AG09309 (cell line): ENCODE measurements around the gene TUBGCP6.

Experiments used
- DNase-seq: peaks from one replicate; pipeline ENCODE4 v3.0.0-alpha.2; 2010; ENCODE audit warnings: low read depth
- H3K4me3 ChIP-seq: 2 replicates; pipeline ENCODE4 v1.5.1; 2011; ENCODE audit warnings: mild to moderate bottlenecking, low read depth, low read length, moderate library complexity; ENCODE audit not compliant: control insufficient read depth
- CTCF ChIP-seq: IDR thresholded peaks from 2 replicates; pipeline ENCODE4 v1.5.1; 2011; ENCODE audit warnings: mild to moderate bottlenecking, low read depth, low read length, inconsistent platforms; ENCODE audit not compliant: insufficient read depth, control insufficient read depth; ENCODE audit errors: missing control alignments

TUBGCP6 gene

GRCh38 chr22:50283821-50284220, 39.0 kb upstream of the TUBGCP6 start:
- no peak for DNase-seq
- H3K4me3 ChIP-seq: no peak overlapping the region
- TF ChIP-seq CTCF: no peak

GRCh38 chr22:50282361-50283155, 37.7 kb upstream of the TUBGCP6 start:
- H3K4me3 ChIP-seq: no peak overlapping the region
- TF ChIP-seq CTCF: no peak
- no peak for DNase-seq

GRCh38 chr22:50281957-50282356, 37.1 kb upstream of the TUBGCP6 start:
- no peak for TF ChIP-seq CTCF
- no peak for DNase-seq
- H3K4me3 ChIP-seq: no peak overlapping the region

DNA sequence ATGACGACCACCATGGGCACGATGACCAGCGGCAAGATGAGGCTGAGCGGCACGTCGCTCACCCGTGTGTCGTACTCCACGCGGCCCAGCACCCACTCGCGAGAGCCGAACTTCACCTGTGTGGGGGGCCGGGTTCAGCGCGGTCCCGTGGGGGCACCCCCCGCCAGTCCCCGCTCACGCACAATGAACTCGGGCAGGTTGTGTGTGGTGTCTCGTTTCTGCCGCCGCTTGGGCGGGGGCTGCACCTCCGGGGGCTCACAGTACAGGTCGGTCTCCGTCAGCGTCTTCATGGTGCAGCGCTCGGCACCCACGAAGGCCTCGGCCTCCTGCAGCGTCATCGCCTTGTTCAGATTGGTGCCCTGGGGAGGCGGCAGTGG, 36.5 kb upstream of the TUBGCP6 start:
- no peak for TF ChIP-seq CTCF

GRCh38 chr22:50280708-50281383, 36.0 kb upstream of the TUBGCP6 start:
- DNase-seq: no peak
- TF ChIP-seq CTCF: no peak
- H3K4me3 ChIP-seq: no peak overlapping the region

More for the DNA sequence above, 36.5 kb upstream of the TUBGCP6 start:
- no peak overlapping the region for H3K4me3 ChIP-seq
- DNase-seq: no peak

DNA sequence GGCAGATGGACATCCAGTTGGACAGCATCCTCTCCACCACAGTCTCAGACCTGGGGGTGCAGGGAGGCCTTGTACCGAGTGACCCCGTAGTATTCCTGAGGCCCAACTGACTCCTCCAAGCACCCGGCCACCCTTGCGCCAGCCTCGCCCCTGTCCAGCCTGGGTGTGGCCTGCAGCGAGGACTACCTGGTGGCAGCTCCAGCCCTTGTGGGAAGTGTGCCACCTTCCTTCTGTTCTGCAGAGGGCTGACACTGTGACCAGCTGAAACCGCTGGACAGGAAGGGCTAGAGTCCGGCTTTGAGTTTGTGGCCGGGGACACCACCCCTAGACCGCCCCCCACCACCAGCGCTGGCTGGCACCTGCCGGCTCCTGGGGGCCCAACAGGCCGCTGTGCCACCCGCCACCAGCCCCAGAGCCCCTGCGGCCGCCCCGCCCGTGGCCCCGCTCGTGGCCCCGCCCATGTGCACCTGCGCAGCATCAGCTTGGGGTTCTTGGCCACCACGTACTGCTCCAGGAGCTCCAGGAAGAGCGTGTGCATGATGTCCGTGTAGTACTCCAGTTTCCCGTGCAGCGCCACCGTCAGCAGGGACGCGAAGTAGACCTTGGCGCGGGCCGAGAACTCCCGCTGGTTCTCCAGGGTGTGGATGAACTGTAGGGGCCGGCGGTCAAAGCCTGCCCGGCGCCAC, 35.3 kb upstream of the TUBGCP6 start:
- H3K4me3 ChIP-seq: no peak overlapping the region
- TF ChIP-seq CTCF: no peak
- no peak for DNase-seq
